Measurements from ENCODE around the gene HEATR5B.
A peak's percentile ranks its signal among the peaks of the same experiment; 100 is the strongest.

Gene HEATR5B

DNA sequence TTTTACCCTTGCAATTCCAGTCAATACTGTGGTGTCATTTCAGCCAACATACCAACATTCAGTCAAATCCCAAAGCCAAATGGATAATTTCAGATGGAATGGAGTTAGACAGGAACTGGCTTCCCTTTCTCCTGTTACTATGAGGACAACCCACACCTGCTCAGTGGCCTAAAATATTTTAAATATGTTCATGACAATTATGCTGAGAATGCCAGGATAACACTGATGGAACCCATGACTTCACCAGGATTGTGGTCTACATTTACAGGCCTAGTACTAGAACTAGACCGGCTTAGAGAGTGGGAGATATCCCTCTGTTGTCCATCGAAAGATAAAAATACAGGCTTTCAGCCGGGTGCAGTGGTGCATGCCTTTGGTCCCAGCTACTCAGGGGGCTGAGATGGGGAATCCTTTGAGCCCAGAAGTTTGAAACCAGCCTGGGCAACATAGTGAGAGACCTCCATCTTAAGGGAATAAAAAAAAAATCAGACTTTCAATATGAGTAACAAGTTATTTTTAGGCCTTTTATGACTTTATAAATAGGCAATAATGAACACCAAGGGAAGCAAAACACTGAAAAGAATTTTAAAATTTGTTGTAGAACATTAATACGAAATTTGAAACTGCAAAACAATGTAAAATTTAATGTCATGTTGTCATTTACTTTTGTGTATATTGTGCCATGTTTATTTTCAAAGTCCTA, 14.4 kb upstream of the HEATR5B start:
- no peak for DNase-seq (ENCODE audit: low spot score)
- TF ChIP-seq, protein P1, sequence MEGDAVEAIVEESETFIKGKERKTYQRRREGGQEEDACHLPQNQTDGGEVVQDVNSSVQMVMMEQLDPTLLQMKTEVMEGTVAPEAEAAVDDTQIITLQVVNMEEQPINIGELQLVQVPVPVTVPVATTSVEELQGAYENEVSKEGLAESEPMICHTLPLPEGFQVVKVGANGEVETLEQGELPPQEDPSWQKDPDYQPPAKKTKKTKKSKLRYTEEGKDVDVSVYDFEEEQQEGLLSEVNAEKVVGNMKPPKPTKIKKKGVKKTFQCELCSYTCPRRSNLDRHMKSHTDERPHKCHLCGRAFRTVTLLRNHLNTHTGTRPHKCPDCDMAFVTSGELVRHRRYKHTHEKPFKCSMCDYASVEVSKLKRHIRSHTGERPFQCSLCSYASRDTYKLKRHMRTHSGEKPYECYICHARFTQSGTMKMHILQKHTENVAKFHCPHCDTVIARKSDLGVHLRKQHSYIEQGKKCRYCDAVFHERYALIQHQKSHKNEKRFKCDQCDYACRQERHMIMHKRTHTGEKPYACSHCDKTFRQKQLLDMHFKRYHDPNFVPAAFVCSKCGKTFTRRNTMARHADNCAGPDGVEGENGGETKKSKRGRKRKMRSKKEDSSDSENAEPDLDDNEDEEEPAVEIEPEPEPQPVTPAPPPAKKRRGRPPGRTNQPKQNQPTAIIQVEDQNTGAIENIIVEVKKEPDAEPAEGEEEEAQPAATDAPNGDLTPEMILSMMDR (IDR thresholded peaks at IDR 0.05; ENCODE audit: extremely low read depth, insufficient read depth, missing control alignments): no peak
- in situ Hi-C loops (cut with MboI; ENCODE audit: low pct_unique_long_range_greater_than_20kb, low sequenced_read_pairs, unreplicated experiment): no loop called here

DNA sequence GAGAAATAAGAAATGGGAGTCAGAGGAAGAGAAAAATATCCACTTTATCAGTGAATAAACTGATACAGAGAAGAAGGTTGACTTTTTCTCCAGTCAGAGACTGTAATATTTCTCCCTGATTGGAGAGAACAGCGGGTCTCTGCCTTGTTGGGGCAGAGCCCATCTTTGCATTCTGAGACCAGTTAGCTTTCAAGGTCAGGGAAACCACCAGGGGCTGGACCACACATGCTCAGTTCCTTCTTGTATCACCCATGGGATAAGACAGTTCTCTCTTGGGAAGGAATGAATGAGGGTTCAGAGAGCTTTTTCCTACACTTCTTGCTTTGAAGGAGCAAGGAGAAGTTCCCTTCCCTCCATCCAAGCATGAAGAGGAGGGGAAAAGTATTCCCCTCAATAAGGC, 12.4 kb upstream of the HEATR5B start:
- DNase-seq (ENCODE audit: low spot score): no peak
- in situ Hi-C loops (cut with MboI; ENCODE audit: low pct_unique_long_range_greater_than_20kb, low sequenced_read_pairs, unreplicated experiment): no loop called here
- TF ChIP-seq, protein P1 (IDR thresholded peaks at IDR 0.05; ENCODE audit: extremely low read depth, insufficient read depth, missing control alignments): no peak

DNA sequence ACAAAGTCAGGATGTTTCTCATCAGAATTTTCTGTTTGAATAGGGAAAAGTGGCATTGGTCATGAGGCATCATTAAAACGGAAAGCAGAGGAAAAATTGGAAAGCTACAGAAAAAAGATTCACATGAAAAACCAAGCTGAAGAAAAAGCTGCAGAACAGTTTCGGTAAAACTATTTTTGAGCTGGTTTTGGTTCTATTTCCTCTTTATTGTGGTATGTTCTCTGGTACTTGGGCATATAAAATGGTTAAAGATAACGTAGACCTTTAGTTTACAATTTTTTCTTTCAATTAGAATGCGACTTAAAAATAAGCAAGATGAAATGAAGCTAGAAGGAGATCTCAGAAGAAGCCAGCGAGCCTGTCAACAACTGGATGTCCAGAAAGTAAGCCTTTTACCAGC, 7.7 kb upstream of the HEATR5B start:
- in situ Hi-C loops (cut with MboI; ENCODE audit: low pct_unique_long_range_greater_than_20kb, low sequenced_read_pairs, unreplicated experiment): no loop called here
- DNase-seq (ENCODE audit: low spot score): peak; percentile 26
- TF ChIP-seq, protein P1 (IDR thresholded peaks at IDR 0.05; ENCODE audit: extremely low read depth, insufficient read depth, missing control alignments): no peak

DNA sequence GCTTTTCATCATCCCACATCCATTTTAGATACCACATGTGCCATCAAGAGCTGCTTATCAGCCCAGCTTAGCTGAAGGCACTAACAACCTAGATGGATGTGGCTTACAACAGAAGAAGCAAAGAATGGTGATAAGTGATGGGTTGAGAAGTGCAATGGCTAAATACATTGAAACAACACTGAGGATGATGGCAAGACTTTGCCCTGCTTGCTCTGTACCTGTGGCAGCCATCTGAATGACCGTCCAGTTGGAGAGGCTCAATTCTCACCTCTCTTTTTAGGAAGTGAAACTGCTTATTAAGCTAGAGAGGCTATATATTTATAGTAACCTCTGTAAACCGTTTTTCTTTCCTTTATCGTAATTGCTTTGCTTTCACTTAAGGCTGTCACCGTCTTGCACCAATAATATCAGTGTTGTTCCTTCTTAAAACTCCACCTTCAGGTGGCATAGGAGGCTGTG, 5.9 kb upstream of the HEATR5B start:
- peak; percentile 47 for DNase-seq (ENCODE audit: low spot score)
- in situ Hi-C loops (cut with MboI; ENCODE audit: low pct_unique_long_range_greater_than_20kb, low sequenced_read_pairs, unreplicated experiment): no loop called here
- TF ChIP-seq, protein P1 (IDR thresholded peaks at IDR 0.05; ENCODE audit: extremely low read depth, insufficient read depth, missing control alignments): no peak

DNA sequence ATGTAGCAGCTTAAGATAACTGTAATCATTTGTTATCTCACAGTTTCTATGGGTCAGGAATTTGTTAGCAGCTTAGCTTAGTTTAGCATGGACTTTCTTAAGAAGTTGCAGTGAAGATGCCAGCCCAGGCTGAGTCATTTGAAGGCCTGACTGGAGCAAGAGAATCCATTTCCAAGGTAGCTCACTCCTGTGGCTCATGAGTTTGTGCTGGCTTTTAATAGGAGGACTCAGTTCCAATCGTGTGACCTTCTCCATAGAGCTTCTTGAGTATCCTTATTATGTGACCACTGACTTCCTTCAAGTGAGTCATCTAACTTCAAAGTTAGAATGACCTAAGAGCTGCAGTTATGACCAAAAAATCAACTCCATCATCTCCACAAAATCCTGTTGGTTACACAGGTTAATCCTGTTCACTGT, 1.6 kb upstream of the HEATR5B start:
- DNase-seq (ENCODE audit: low spot score): no peak
- TF ChIP-seq, protein P1 (IDR thresholded peaks at IDR 0.05; ENCODE audit: extremely low read depth, insufficient read depth, missing control alignments): no peak
- in situ Hi-C loops (cut with MboI; ENCODE audit: low pct_unique_long_range_greater_than_20kb, low sequenced_read_pairs, unreplicated experiment): no loop called here

DNA sequence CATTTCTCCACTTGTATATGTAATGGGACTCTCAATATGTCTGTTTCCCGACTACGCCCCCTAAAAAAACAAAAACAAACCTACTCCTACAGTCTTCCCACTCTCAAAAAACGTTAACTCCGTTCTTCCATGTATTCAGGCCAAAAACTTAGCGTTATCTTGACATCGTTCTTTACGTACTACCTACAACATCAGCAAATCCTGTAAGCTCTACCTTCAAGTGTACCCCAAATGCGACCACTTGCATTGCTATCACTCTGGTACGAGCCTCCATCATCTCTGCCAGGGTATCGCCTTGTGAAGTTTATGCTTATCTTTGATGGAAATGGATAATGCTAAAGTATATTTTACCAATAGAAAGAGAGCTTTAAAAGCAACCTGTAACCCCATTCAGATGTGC, 625 bp upstream of the HEATR5B start:
- DNase-seq (ENCODE audit: low spot score): no peak
- in situ Hi-C loops (cut with MboI; ENCODE audit: low pct_unique_long_range_greater_than_20kb, low sequenced_read_pairs, unreplicated experiment): no loop called here
- TF ChIP-seq, protein P1 (IDR thresholded peaks at IDR 0.05; ENCODE audit: extremely low read depth, insufficient read depth, missing control alignments): no peak
